ENCODE data around the gene AFM. TPM values are rescaled to one million over a fixed set of nuclear protein-coding genes. Genes with fewer than 3 reads are reported as not detected.

AFM gene
- total RNA-seq, 1 donor from 2014 or later, result not detected

- Histone ChIP-seq H3K27ac (no peak overlapping the region), H3K4me3 (no peak overlapping the region), H3K27me3 (no peaks in the 10 kb centered on the region), H3K4me1 (no peaks in the 10 kb centered on the region), H3K36me3 (no peaks in the 10 kb centered on the region), H3K9me3 (no peaks in the 10 kb centered on the region)
- intact Hi-C loops (cut with DNase I), result no loop called here
- DNase-seq (ENCODE audit: low spot score in 2 of 2), result no peak
- no peak for TF ChIP-seq CTCF (IDR thresholded peaks at IDR 0.05)
Measured at GRCh38 chr4:73486497-73486896, 5.0 kb downstream of the AFM start.

DNA sequence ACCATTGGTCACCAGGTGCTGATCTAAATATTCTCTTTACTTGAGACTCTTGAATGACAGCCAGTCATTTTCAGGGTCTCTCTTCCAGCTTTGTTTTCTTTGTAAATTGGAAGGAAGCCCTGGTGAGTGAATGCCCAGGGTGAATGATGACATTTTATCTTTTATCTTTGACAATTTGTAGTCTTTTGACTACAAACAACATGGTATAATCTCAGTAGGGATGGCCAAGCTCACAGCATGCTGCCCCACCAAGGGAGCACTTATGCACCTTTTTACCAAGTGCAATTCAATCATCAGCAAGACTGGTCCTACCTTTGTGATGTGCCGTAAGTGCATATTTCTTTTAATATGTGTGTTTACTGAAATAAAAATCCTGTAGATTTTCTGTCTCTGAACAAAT is 5.7 kb downstream of the AFM start:
- Histone ChIP-seq H3K27ac (no peak overlapping the region), H3K4me3 (no peak overlapping the region), H3K27me3 (no peaks in the 10 kb centered on the region), H3K36me3 (no peaks in the 10 kb centered on the region), H3K4me1 (no peaks in the 10 kb centered on the region), H3K9me3 (no peaks in the 10 kb centered on the region)
- intact Hi-C loops (cut with DNase I), result no loop called here
- DNase-seq (ENCODE audit: low spot score in 2 of 2), result no peak
- no peak for TF ChIP-seq CTCF (IDR thresholded peaks at IDR 0.05)

DNA sequence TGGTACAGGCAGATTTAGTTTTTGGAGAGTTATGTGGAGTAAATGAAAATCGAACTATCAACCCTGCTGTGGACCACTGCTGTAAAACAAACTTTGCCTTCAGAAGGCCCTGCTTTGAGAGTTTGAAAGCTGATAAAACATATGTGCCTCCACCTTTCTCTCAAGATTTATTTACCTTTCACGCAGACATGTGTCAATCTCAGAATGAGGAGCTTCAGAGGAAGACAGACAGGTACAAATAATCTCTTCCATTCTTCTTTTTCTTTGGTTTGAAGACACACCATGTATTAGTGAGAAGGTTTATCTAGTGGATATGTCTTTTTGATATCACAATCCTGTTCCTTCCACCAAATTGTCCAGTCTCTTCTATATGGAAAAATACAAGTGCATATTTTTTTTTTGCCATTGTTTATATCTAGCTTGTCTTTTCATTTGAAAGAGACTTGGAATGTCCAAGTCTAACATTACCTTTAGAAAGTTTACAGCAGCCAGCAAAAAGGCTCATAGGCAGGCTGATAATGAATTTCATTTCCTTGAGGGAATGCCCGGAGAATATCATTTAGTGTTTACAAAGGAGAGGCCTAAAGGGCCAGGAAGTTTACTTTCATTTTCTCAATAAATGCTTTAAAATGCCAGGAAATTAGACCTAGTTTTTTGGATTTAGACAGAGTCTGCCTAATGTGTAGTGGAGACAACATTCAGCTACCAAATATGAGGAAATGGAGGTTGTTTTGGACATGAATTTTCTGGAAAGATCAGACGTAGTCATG is 18.6 kb downstream of the AFM start:
- no peaks in the 10 kb centered on the region for H3K9me3 ChIP-seq
- no peaks in the 10 kb centered on the region for H3K36me3 ChIP-seq
- no peak for DNase-seq (ENCODE audit: low spot score in 2 of 2)
- intact Hi-C loops (cut with DNase I), result no loop called here
- H3K4me1 ChIP-seq, result no peaks in the 10 kb centered on the region
- no peak overlapping the region for H3K4me3 ChIP-seq
- H3K27me3 ChIP-seq, result no peaks in the 10 kb centered on the region
- no peak for TF ChIP-seq CTCF (IDR thresholded peaks at IDR 0.05)
- H3K27ac ChIP-seq, result no peak overlapping the region

- Histone ChIP-seq H3K27me3 (no peaks in the 10 kb centered on the region), H3K4me3 (no peak overlapping the region), H3K4me1 (no peaks in the 10 kb centered on the region), H3K9me3 (no peaks in the 10 kb centered on the region), H3K27ac (no peak overlapping the region), H3K36me3 (no peaks in the 10 kb centered on the region)
- TF ChIP-seq CTCF (IDR thresholded peaks at IDR 0.05), result no peak
- intact Hi-C loops (cut with DNase I), result no loop called here
- no peak for DNase-seq (ENCODE audit: low spot score in 2 of 2)
Measured at GRCh38 chr4:73501664-73502265, 20.2 kb downstream of the AFM start.

DNA sequence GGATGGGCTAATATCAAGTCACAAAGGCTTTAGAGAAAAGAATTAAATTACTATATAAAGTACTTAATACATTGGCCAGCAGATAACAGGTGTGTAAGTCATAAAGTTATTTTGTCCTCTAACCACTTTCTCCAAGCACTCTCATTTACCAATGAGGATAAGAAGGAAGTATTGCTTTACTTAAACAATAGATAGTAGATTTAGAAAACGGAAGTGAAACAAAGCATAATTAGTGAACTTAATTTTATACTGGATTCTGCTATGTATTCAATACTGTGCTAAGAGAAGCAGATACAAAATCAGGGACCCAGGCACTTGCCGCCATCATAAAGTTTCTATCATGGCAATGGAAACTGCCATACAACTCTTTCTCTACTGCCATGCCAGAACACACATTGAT is 24.0 kb downstream of the AFM start:
- Histone ChIP-seq H3K9me3 (no peaks in the 10 kb centered on the region), H3K36me3 (no peaks in the 10 kb centered on the region), H3K27ac (no peak overlapping the region), H3K4me3 (no peak overlapping the region), H3K4me1 (no peaks in the 10 kb centered on the region), H3K27me3 (no peaks in the 10 kb centered on the region)
- intact Hi-C loops (cut with DNase I), result no loop called here
- no peak for TF ChIP-seq CTCF (IDR thresholded peaks at IDR 0.05)
- no peak for DNase-seq (ENCODE audit: low spot score in 2 of 2)

Data from ascending aorta (tissue), 2 donors.